Activated CD4-positive, alpha-beta T cell treated with anti-CD3 and anti-CD28 coated beads, Interleukin-2, amount 10 ng/mL, durations not matched to agents 7 days and 5 days (primary cell): ENCODE data around the gene RNF150. TPM values are rescaled to one million over a fixed set of nuclear protein-coding genes. Genes with fewer than 3 reads are reported as not detected.

Experiments used
- CTCF ChIA-PET: fragments of 350-600 bp; sonication (Branson Sonifier 250); formaldehyde crosslinking; loops from one replicate; lab custom pipeline; 2021; ENCODE audit warnings: antibody characterized with exemption; lab: Charles Lee
- POLR2A ChIA-PET: fragments of 350-600 bp; sonication (Branson Sonifier 250); formaldehyde crosslinking; loops from one replicate; lab custom pipeline; 2021; ENCODE audit warnings: antibody characterized with exemption; lab: Charles Lee
- DNase-seq: peaks from one replicate; pipeline ENCODE4 v3.0.0-alpha.2; 2020
- H3K27ac Mint-ChIP-seq: one replicate; pipeline ENCODE4 v1.8.0; 2021; ENCODE audit warnings: mild to moderate bottlenecking, moderate library complexity, mixed read lengths
- H3K27me3 Mint-ChIP-seq: one replicate; pipeline ENCODE4 v1.8.0; 2021; ENCODE audit warnings: mixed read lengths
- H3K36me3 Mint-ChIP-seq: one replicate; pipeline ENCODE4 v1.8.0; 2021; ENCODE audit warnings: low read depth, mixed read lengths
- H3K4me1 Mint-ChIP-seq: one replicate; pipeline ENCODE4 v1.8.0; 2021; ENCODE audit warnings: mixed read lengths
- H3K4me3 Mint-ChIP-seq: one replicate; pipeline ENCODE4 v1.8.0; 2021; ENCODE audit warnings: mild to moderate bottlenecking, moderate library complexity, mixed read lengths
- H3K9me3 Mint-ChIP-seq: one replicate; pipeline ENCODE4 v1.8.0; 2021; ENCODE audit warnings: mixed read lengths
- total RNA-seq, 2 experiments: library from RNA; stranded (reverse); gene quantifications; one replicate each; pipeline ENCODE4 v1.2.3, GENCODE V29; 2021

RNF150 gene
- total RNA-seq, 2 experiments from 2014 or later = 0.02 TPM; not detected in 1

- no peak overlapping the region for H3K4me3 Mint-ChIP-seq
- H3K27ac Mint-ChIP-seq = peak overlapping the region; percentile 6
- peaks cover 7% of the 10 kb centered on the region for H3K27me3 Mint-ChIP-seq
- ChIA-PET CTCF (interaction anchor here (1.2 kb wide), 1 partner anchor 24 kb away, joined by 3 read pairs; no protein-coding TSS in a partner anchor), POLR2A (no interaction called here)
- H3K36me3 Mint-ChIP-seq = no peaks in the 10 kb centered on the region
- DNase-seq = no peak
- H3K9me3 Mint-ChIP-seq = no peaks in the 10 kb centered on the region
- H3K4me1 Mint-ChIP-seq = peaks cover 7% of the 10 kb centered on the region
These were observed 270.1 kb downstream of the RNF150 start for GRCh38 chr4:140863197-140863596.

DNA sequence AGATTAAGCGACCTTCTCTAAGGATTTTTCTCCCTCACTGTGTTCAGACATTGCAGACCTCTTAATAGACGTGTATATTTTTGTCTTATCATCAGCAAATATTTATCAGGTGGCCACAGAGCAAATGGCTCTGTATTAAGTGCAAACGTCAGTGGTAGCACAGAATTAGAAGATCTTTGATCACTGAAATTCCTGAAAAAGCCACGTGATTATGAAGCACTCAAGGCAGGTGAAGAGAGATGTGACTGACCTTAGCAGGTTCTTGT, 271.2 kb downstream of the RNF150 start:
- Mint-ChIP-seq H3K4me3 (no peak overlapping the region), H3K27ac (no peak overlapping the region), H3K36me3 (no peaks in the 10 kb centered on the region), H3K9me3 (no peaks in the 10 kb centered on the region), H3K4me1 (peaks cover 7% of the 10 kb centered on the region), H3K27me3 (peaks cover 7% of the 10 kb centered on the region)
- POLR2A ChIA-PET = no interaction called here
- no peak for DNase-seq
- CTCF ChIA-PET = interaction anchor here (1.2 kb wide), 1 partner anchor 25 kb away, joined by 3 read pairs; no protein-coding TSS in a partner anchor

DNA sequence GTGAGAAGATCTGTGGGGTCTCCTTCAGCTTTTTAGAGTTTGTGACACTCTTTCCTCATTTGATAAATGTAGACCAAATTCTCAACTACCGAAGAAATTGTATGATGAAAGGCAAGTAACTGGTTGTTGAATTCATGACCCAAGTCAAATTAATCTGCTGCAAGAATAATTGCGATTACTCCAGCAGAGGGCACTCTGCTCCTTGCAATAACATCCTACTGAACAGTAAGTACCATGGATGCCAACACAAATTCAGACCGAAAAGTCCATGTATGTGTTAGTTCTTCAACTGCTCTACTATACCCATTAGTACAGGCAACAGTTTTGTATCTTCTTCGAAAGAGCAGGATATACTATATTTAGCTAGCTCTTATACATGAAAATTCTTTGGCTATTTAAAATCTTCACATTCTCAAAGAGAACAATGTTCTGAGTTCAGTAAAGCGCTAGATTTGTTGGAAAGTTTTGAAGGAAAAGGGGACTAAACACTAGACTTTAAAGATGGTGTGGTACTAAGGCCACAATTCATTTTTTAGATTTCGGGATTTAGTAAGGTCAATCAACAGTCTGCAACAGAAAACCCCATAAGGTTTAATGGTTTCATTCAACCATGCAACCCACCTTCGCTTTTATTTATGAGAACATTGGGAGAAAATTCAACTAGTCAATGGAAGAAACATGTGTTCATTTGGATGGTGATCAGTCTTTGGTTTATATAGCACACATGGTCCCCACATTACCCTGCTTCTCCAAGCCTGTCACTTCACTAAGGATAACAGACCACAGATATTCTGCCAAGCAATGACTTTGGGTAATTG, 271.7 kb downstream of the RNF150 start:
- no peak overlapping the region for H3K4me3 Mint-ChIP-seq
- no peak overlapping the region for H3K27ac Mint-ChIP-seq
- H3K27me3 Mint-ChIP-seq = peaks cover 7% of the 10 kb centered on the region
- no peaks in the 10 kb centered on the region for H3K36me3 Mint-ChIP-seq
- ChIA-PET CTCF (interaction anchor here (0.6 to 1.0 kb wide), 2 partner anchors 22 to 295 kb away, joined by 3 to 5 read pairs; no protein-coding TSS in a partner anchor), POLR2A (no interaction called here)
- H3K4me1 Mint-ChIP-seq = peaks cover 7% of the 10 kb centered on the region
- peak; percentile 70 for DNase-seq
- no peaks in the 10 kb centered on the region for H3K9me3 Mint-ChIP-seq

DNA sequence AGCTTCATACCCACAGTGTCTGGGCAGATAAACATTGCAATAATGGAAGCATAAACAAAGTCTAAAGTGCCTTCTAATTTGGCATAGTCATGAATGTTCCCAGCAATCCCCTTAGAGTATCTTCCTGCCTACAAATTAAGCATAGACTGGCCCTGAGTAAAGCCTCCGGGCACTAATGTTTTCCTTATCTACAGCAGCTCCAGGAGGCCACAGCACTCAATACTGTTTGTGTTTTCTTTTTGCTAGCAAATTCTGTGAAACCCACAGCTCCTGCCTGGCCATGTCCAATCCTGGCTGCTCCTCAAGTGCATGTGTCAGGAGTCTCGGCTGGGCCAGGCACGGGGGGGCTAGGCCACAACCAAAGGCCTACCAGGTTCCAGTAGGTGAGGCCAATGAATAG, 274.4 kb downstream of the RNF150 start:
- DNase-seq = no peak
- ChIA-PET CTCF (no interaction called here), POLR2A (no interaction called here)
- Mint-ChIP-seq H3K27ac (no peak overlapping the region), H3K36me3 (no peaks in the 10 kb centered on the region), H3K4me1 (peaks cover 7% of the 10 kb centered on the region), H3K27me3 (peaks cover 7% of the 10 kb centered on the region), H3K9me3 (no peaks in the 10 kb centered on the region), H3K4me3 (no peak overlapping the region)

DNA sequence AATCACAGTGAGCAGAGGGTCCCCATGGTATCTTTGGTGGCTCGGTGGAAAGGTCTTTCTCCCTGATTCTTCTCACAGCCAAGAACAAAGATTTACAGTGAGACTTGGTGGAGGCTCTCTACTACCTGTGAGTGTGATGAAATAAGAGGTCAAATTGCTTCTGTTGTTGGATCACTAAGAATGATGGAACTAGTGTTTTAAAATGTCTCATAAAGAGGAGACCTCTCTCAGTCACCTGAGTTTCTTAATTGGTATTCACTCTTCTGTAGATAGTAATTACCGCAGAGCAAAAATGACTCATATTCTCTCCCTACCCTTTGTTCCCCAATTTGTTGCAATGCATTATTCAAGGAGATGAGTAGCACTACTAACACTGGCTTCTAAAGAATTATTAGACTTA, 276.2 kb downstream of the RNF150 start:
- ChIA-PET CTCF (no interaction called here), POLR2A (no interaction called here)
- Mint-ChIP-seq H3K36me3 (no peaks in the 10 kb centered on the region), H3K9me3 (no peaks in the 10 kb centered on the region), H3K4me3 (no peak overlapping the region), H3K27me3 (peaks cover 10% of the 10 kb centered on the region), H3K27ac (no peak overlapping the region), H3K4me1 (no peaks in the 10 kb centered on the region)
- DNase-seq = no peak

- Mint-ChIP-seq H3K9me3 (no peaks in the 10 kb centered on the region), H3K27ac (no peak overlapping the region), H3K4me1 (no peaks in the 10 kb centered on the region), H3K4me3 (no peak overlapping the region), H3K36me3 (no peaks in the 10 kb centered on the region), H3K27me3 (peaks cover 10% of the 10 kb centered on the region)
- CTCF ChIA-PET = no interaction called here
- no peak for DNase-seq
- POLR2A ChIA-PET = no interaction called here
These were observed 276.6 kb downstream of the RNF150 start for GRCh38 chr4:140856621-140857062.

- no peaks in the 10 kb centered on the region for H3K4me1 Mint-ChIP-seq
- H3K36me3 Mint-ChIP-seq = no peaks in the 10 kb centered on the region
- POLR2A ChIA-PET = no interaction called here
- DNase-seq = no peak
- H3K9me3 Mint-ChIP-seq = no peaks in the 10 kb centered on the region
- H3K27ac Mint-ChIP-seq = no peak overlapping the region
- H3K4me3 Mint-ChIP-seq = no peak overlapping the region
- peaks cover 7% of the 10 kb centered on the region for H3K27me3 Mint-ChIP-seq
- CTCF ChIA-PET = no interaction called here
These were observed 279.1 kb downstream of the RNF150 start for GRCh38 chr4:140854168-140854567.

DNA sequence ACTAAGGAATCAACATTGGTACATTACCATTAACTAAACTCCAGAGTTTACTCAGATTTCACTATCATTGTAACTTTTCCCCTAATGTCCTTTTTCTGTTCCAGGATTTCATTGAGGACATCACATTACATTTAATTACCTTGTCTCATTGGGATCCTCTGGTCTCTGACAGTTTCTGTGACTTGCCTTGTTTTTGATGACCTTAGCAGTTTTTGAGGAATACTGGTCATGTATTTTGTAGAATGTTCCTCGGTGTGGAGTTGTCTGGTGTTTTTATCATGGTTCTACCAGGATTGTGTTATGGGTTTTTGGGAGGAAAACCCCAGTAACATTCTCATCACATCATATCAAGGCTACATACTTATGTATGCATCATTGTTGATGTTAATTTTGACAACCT, 281.5 kb downstream of the RNF150 start:
- no peak for DNase-seq
- H3K9me3 Mint-ChIP-seq = no peaks in the 10 kb centered on the region
- CTCF ChIA-PET = no interaction called here

DNA sequence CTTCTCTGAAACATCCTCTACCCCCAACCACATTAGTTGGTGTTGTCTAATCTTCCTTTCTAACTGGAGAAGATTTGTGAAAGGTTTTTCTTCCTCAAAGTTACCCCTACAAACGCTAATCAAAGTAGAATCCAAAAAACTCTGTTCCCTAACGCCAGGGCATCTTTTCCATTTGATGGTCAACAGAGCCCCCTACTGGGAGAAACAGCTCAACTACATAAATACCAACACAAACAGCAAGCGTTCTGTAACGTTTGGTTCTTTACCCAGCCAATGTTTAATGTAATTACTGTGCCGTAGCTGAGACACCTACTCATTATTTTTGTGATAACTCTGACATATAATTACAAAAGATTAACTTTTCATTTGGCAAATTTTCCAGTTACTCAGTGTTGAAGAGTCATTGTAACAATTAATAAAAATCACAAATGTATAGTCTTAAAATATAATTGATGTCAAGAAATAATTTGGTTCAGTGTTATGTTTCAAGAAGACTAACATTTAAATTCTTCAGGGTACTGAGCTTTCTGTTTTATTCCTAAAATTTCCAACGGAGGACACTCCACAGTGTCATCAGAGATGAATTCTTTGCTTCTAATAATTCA, 282.1 kb downstream of the RNF150 start:
- H3K27ac Mint-ChIP-seq = no peak overlapping the region
- H3K36me3 Mint-ChIP-seq = no peaks in the 10 kb centered on the region
- DNase-seq = peak; percentile 56
- POLR2A ChIA-PET = no interaction called here
- H3K9me3 Mint-ChIP-seq = no peaks in the 10 kb centered on the region
- H3K27me3 Mint-ChIP-seq = peaks cover 24% of the 10 kb centered on the region
- H3K4me3 Mint-ChIP-seq = no peak overlapping the region
- CTCF ChIA-PET = no interaction called here
- H3K4me1 Mint-ChIP-seq = no peaks in the 10 kb centered on the region

More for the DNA sequence above, 281.5 kb downstream of the RNF150 start:
- no peaks in the 10 kb centered on the region for H3K36me3 Mint-ChIP-seq
- H3K27ac Mint-ChIP-seq = no peak overlapping the region
- POLR2A ChIA-PET = no interaction called here
- no peaks in the 10 kb centered on the region for H3K4me1 Mint-ChIP-seq
- H3K4me3 Mint-ChIP-seq = no peak overlapping the region
- peaks cover 21% of the 10 kb centered on the region for H3K27me3 Mint-ChIP-seq

- H3K4me3 Mint-ChIP-seq = no peak overlapping the region
- CTCF ChIA-PET = no interaction called here
- H3K36me3 Mint-ChIP-seq = no peaks in the 10 kb centered on the region
- no peaks in the 10 kb centered on the region for H3K4me1 Mint-ChIP-seq
- no peak overlapping the region for H3K27ac Mint-ChIP-seq
- H3K9me3 Mint-ChIP-seq = no peaks in the 10 kb centered on the region
- H3K27me3 Mint-ChIP-seq = peaks cover 31% of the 10 kb centered on the region
- POLR2A ChIA-PET = no interaction called here
- DNase-seq = no peak
These were observed 283.7 kb downstream of the RNF150 start for GRCh38 chr4:140849526-140849925.

DNA sequence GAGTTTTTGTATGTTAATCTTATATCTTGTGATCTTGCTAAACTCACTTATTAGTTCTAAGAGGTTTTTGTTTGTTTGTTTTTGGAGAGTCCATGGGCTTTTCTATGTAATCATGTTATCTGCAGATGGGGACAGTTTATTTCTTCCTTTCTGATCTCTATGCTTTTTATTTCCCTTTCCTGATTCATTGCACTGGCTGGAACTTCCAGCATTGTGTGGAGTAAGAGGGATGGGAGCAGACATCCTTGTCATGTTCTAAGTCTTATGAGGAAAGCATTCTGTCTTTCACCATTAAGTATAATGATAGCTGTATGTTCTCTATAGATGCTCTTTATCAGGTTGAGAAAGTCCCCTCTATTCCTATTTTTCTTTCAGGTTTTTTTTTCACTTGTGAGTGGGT, 286.5 kb downstream of the RNF150 start:
- DNase-seq = no peak
- no peaks in the 10 kb centered on the region for H3K36me3 Mint-ChIP-seq
- ChIA-PET CTCF (no interaction called here), POLR2A (no interaction called here)
- H3K4me1 Mint-ChIP-seq = no peaks in the 10 kb centered on the region
- H3K27me3 Mint-ChIP-seq = peaks cover 37% of the 10 kb centered on the region
- H3K4me3 Mint-ChIP-seq = no peak overlapping the region
- no peaks in the 10 kb centered on the region for H3K9me3 Mint-ChIP-seq
- no peak overlapping the region for H3K27ac Mint-ChIP-seq

DNA sequence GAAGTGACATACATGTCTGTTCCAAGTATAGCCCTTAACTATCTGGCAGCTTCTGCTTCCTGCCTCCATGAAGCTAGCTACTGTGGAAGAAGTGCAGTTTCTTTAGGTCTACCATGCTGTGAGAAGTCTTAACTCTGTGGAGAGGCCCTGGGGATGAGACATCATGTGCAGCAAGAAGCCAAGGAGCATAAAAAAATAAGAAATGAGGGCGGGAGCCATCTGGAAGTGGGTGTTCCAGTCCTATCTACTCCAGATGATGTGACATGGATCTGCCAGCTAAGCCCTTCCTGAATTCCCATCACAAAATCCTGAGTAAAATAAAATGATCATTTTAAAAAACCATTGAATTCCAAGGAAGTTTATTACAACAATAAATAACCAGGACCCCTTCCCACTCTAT, 289.2 kb downstream of the RNF150 start:
- Mint-ChIP-seq H3K9me3 (no peaks in the 10 kb centered on the region), H3K36me3 (no peaks in the 10 kb centered on the region), H3K27ac (no peak overlapping the region), H3K4me3 (no peak overlapping the region), H3K27me3 (peaks cover 35% of the 10 kb centered on the region), H3K4me1 (no peaks in the 10 kb centered on the region)
- DNase-seq = no peak
- CTCF ChIA-PET = no interaction called here
- POLR2A ChIA-PET = no interaction called here

DNA sequence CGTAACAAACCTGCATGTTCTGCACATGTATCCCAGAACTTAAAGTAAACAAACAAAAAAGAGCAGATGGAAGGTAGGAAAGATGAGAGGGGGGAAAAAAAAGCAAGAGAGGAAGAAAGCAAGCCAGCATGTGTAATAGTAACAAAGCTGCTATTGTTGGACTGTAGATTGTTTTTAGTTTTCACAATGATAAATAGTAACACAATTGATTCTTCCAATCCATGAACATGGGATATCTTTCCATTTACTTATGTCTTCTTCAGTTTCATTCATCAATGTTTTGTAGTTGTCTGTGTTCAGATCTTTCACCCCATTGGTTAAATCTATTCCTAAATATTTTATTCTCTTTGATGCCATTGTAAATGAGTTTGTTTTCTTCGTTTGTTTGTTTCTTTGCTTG, 292.1 kb downstream of the RNF150 start:
- Mint-ChIP-seq H3K27me3 (peaks cover 19% of the 10 kb centered on the region), H3K36me3 (no peaks in the 10 kb centered on the region), H3K9me3 (no peaks in the 10 kb centered on the region), H3K27ac (no peak overlapping the region), H3K4me1 (no peaks in the 10 kb centered on the region), H3K4me3 (no peak overlapping the region)
- no peak for DNase-seq
- POLR2A ChIA-PET = no interaction called here
- CTCF ChIA-PET = no interaction called here
